ENCODE results near the gene CT47C1. TPM values are rescaled to one million over a fixed set of nuclear protein-coding genes. Genes with fewer than 3 reads are reported as not detected.

The CT47C1 gene
- total RNA-seq, 4 donors from 2014 or later = not detected

GRCh38 chrX:119069128-119069527, 3.7 kb upstream of the CT47C1 start:
- no peak for TF ChIP-seq POLR2AphosphoS5 (IDR thresholded peaks at IDR 0.05)
- no peak for TF ChIP-seq POLR2A (IDR thresholded peaks at IDR 0.05)
- TF ChIP-seq CTCF (IDR thresholded peaks at IDR 0.05) = no peak
- TF ChIP-seq EP300 (IDR thresholded peaks at IDR 0.05) = no peak
- 85% methylated on average over 1 of the region's 1 CpG for WGBS
- H3K4me1 ChIP-seq = no peaks in the 10 kb centered on the region
- H3K36me3 ChIP-seq = no peaks in the 10 kb centered on the region
- H3K27ac ChIP-seq = no peak overlapping the region
- no peaks in the 10 kb centered on the region for H3K27me3 ChIP-seq
- no peaks in the 10 kb centered on the region for H3K9me3 ChIP-seq
- DNase-seq (ENCODE audit: low spot score in 2 of 2) = no peak
- H3K4me3 ChIP-seq = no peak overlapping the region

- 97% methylated on average over 1 of the region's 1 CpG for WGBS
- no peak for TF ChIP-seq POLR2A (IDR thresholded peaks at IDR 0.05)
- no peak for TF ChIP-seq EP300 (IDR thresholded peaks at IDR 0.05)
- Histone ChIP-seq H3K9me3 (no peaks in the 10 kb centered on the region), H3K4me1 (no peaks in the 10 kb centered on the region), H3K27me3 (no peaks in the 10 kb centered on the region), H3K27ac (no peak overlapping the region), H3K4me3 (no peak overlapping the region), H3K36me3 (no peaks in the 10 kb centered on the region)
- DNase-seq (ENCODE audit: low spot score in 2 of 2) = no peak
Observed at GRCh38 chrX:119069762-119070161, 3.0 kb upstream of the CT47C1 start.

- H3K4me3 ChIP-seq = no peak overlapping the region
- H3K9me3 ChIP-seq = no peaks in the 10 kb centered on the region
- H3K27ac ChIP-seq = no peak overlapping the region
- DNase-seq (ENCODE audit: low spot score in 2 of 2) = no peak
- H3K27me3 ChIP-seq = no peaks in the 10 kb centered on the region
- no peaks in the 10 kb centered on the region for H3K4me1 ChIP-seq
- TF ChIP-seq POLR2AphosphoS5 (IDR thresholded peaks at IDR 0.05) = no peak
- no peak for TF ChIP-seq POLR2A (IDR thresholded peaks at IDR 0.05)
- TF ChIP-seq EP300 (IDR thresholded peaks at IDR 0.05) = no peak
- TF ChIP-seq CTCF (IDR thresholded peaks at IDR 0.05) = no peak
- H3K36me3 ChIP-seq = no peaks in the 10 kb centered on the region
- WGBS = 42% methylated on average over 2 of the region's 2 CpGs
Observed at GRCh38 chrX:119071381-119071780, 1.4 kb upstream of the CT47C1 start.

- no peaks in the 10 kb centered on the region for H3K4me1 ChIP-seq
- TF ChIP-seq POLR2A (IDR thresholded peaks at IDR 0.05) (no peak), POLR2AphosphoS5 (IDR thresholded peaks at IDR 0.05) (no peak), EP300 (IDR thresholded peaks at IDR 0.05) (no peak), CTCF (IDR thresholded peaks at IDR 0.05) (no peak)
- H3K9me3 ChIP-seq = no peaks in the 10 kb centered on the region
- WGBS = 88% methylated on average over 42 of the region's 43 CpGs
- DNase-seq (ENCODE audit: low spot score in 2 of 2) = no peak
- H3K36me3 ChIP-seq = no peaks in the 10 kb centered on the region
- H3K27me3 ChIP-seq = no peaks in the 10 kb centered on the region
- H3K4me3 ChIP-seq = no peak overlapping the region
- H3K27ac ChIP-seq = no peak overlapping the region
Observed at GRCh38 chrX:119073200-119073905, 560 bp downstream of the CT47C1 start.

- H3K4me1 ChIP-seq = no peaks in the 10 kb centered on the region
- H3K36me3 ChIP-seq = no peaks in the 10 kb centered on the region
- WGBS = 88% methylated on average over 19 of the region's 19 CpGs
- TF ChIP-seq POLR2A (IDR thresholded peaks at IDR 0.05) = no peak
- no peak for TF ChIP-seq CTCF (IDR thresholded peaks at IDR 0.05)
- no peak for TF ChIP-seq POLR2AphosphoS5 (IDR thresholded peaks at IDR 0.05)
- TF ChIP-seq EP300 (IDR thresholded peaks at IDR 0.05) = no peak
- no peaks in the 10 kb centered on the region for H3K27me3 ChIP-seq
- DNase-seq (ENCODE audit: low spot score in 2 of 2) = no peak
- H3K9me3 ChIP-seq = no peaks in the 10 kb centered on the region
- no peak overlapping the region for H3K4me3 ChIP-seq
- no peak overlapping the region for H3K27ac ChIP-seq
Observed at GRCh38 chrX:119073911-119074310, 1.1 kb downstream of the CT47C1 start.
